ENCODE results near the gene OR10G6.
"Not testable (repeated sequence)": the region's sequence is repeated elsewhere in the genome, so short reads cannot be mapped to it uniquely, and the experiment has no call there.

Gene OR10G6

GRCh38 chr11:123995119-123995518, at the start of gene OR10G6:
Gene OR10G6 (minus strand): TSS chr11:123995161. CDS start chr11:123995161, 0 bp downstream.
- DNase-seq (ENCODE audit: low read depth in 4 of 4, low spot score in 1 of 4): no peak

GRCh38 chr11:124043420-124043819, 48.5 kb upstream of the OR10G6 start:
- no peak for DNase-seq (ENCODE audit: low read depth in 4 of 4, low spot score in 1 of 4)

- DNase-seq (ENCODE audit: low read depth in 4 of 4, low spot score in 1 of 4): no peak
These were observed 46.3 kb upstream of the OR10G6 start, which contains the start of gene OR10G7 for GRCh38 chr11:124041254-124041653. Gene OR10G7 (minus strand): TSS chr11:124041325. CDS start chr11:124039001, 2,324 bp downstream.

GRCh38 chr11:124039557-124039956, 44.6 kb upstream of the OR10G6 start:
- DNase-seq (ENCODE audit: low read depth in 4 of 4, low spot score in 1 of 4): no peak

- DNase-seq (ENCODE audit: low read depth in 4 of 4, low spot score in 1 of 4): no peak
These were observed 41.7 kb upstream of the OR10G6 start for GRCh38 chr11:124036666-124037065.

GRCh38 chr11:124026498-124026897, 31.5 kb upstream of the OR10G6 start, which contains the start of gene OR10G8:
Gene OR10G8 (plus strand): TSS chr11:124026798. CDS start chr11:124029623, 2,825 bp downstream.
- no peak for DNase-seq (ENCODE audit: low read depth in 4 of 4, low spot score in 1 of 4)

GRCh38 chr11:124015837-124016236, 20.9 kb upstream of the OR10G6 start:
- DNase-seq (ENCODE audit: low read depth in 4 of 4, low spot score in 1 of 4): not testable (repeated sequence)

- DNase-seq (ENCODE audit: low read depth in 4 of 4, low spot score in 1 of 4): no peak
These were observed 17.7 kb upstream of the OR10G6 start, which contains the start of gene OR10G4 for GRCh38 chr11:124012697-124013096. Gene OR10G4 (plus strand): TSS chr11:124012997. CDS start chr11:124015575, 2,578 bp downstream.

GRCh38 chr11:123979311-123979710, 15.7 kb downstream of the OR10G6 start:
- no peak for DNase-seq (ENCODE audit: low read depth in 4 of 4, low spot score in 1 of 4)

- no peak for DNase-seq (ENCODE audit: low read depth in 4 of 4, low spot score in 1 of 4)
These were observed 17.1 kb downstream of the OR10G6 start, which contains the start of gene OR10S1 for GRCh38 chr11:123977731-123978347. Gene OR10S1 (minus strand): TSS chr11:123977781. CDS start chr11:123977664, 117 bp downstream.

GRCh38 chr11:123976770-123977560, 18.0 kb downstream of the OR10G6 start:
- no peak for DNase-seq (ENCODE audit: low read depth in 4 of 4, low spot score in 1 of 4)

- no peak for DNase-seq (ENCODE audit: low read depth in 4 of 4, low spot score in 1 of 4)
These were observed 21.1 kb downstream of the OR10G6 start for GRCh38 chr11:123973816-123974215.

GRCh38 chr11:123956752-123957151, 38.2 kb downstream of the OR10G6 start:
- DNase-seq (ENCODE audit: low read depth in 4 of 4, low spot score in 1 of 4): no peak

- no peak for DNase-seq (ENCODE audit: low read depth in 4 of 4, low spot score in 1 of 4)
These were observed 49.8 kb downstream of the OR10G6 start for GRCh38 chr11:123945132-123945531.

Measured in stimulated activated CD4-positive, alpha-beta T cell treated with anti-CD3 and anti-CD28 coated beads, Interleukin-1b, Interleukin-23, amount 100 ng/mL, for 24 hours (primary cell).